K562 (cell line): ENCODE measurements around the gene CEMIP. TPM values are rescaled to one million over a fixed set of nuclear protein-coding genes. Genes with fewer than 3 reads are reported as not detected.

Source experiments
- POLR2H ChIP-seq: IDR thresholded peaks from 2 replicates; pipeline ENCODE4 v1.6.1; 2016; ENCODE audit warnings: missing genetic modification characterization, low read depth, mild to moderate bottlenecking, control low read depth, missing compliant biosample characterization, moderate library complexity
- ZNF175 ChIP-seq: fragments of 200-800 bp; sonication (Bioruptor generic); IDR thresholded peaks from 2 replicates; pipeline ENCODE4 v1.6.1; 2016; ENCODE audit warnings: low read depth, mild to moderate bottlenecking, missing genetic modification characterization, missing compliant biosample characterization
- ZNF311 ChIP-seq: fragments of 250-450 bp; sonication (Bioruptor Pico); IDR thresholded peaks from 2 replicates; pipeline ENCODE4 v1.4.0; 2020; ENCODE audit warnings: mild to moderate bottlenecking, moderate library complexity
- polyA plus RNA-seq, 8 experiments: library from polyadenylated mRNA; depleted of rRNA in 4 of 8; stranded (reverse) in 5 of 8; unstranded in 3 of 8; fragments of >200 nt; fragmentation: Nextera tagmentation in 2 of 8; fragmentation: Illumina TruSeq in 1 of 8; extraction: Ambion mirVana in 2 of 8; extraction: Trizol in 1 of 8; gene quantifications; 2 replicates each; pipeline versions ENCODE4 v1.2.1 to v1.2.3, GENCODE V29; 2011 to 2014; ENCODE audit warnings: inconsistent platforms in 1 of 8, missing spikeins in 1 of 8
- total RNA-seq, 7 experiments: library from RNA; depleted of rRNA in 6 of 7; stranded (reverse); fragments of >200 nt in 6 of 7; fragmentation: Illumina TruSeq in 2 of 7; extraction: Trizol in 2 of 7; gene quantifications; 2 replicates each; pipeline versions ENCODE4 v1.2.1 to v1.2.3, GENCODE V29; 2011 to 2021; ENCODE audit warnings: low replicate concordance in 1 of 7
- TF ChIP-seq, protein P1 (sequence below): fragments of 450-650 bp; IDR thresholded peaks from 2 replicates; pipeline ENCODE4 v1.6.1; 2016; ENCODE audit warnings: mild to moderate bottlenecking, moderate library complexity
- TF ChIP-seq, protein P2 (sequence below): fragments of 250-450 bp; sonication (Bioruptor Pico); IDR thresholded peaks from 2 replicates; pipeline ENCODE4 v1.4.0; 2020; ENCODE audit warnings: mild to moderate bottlenecking
- TF ChIP-seq, protein P3 (sequence below): fragments of 450-650 bp; IDR thresholded peaks from 2 replicates; pipeline ENCODE4 v1.6.1; 2016; ENCODE audit warnings: borderline replicate concordance

CEMIP gene
- total and polyA plus RNA-seq, 9 of the 15 experiments (the other 6 are each of a cell fraction or from before 2014, with no cell fraction given), result 0.33 TPM; not detected in 8

DNA sequence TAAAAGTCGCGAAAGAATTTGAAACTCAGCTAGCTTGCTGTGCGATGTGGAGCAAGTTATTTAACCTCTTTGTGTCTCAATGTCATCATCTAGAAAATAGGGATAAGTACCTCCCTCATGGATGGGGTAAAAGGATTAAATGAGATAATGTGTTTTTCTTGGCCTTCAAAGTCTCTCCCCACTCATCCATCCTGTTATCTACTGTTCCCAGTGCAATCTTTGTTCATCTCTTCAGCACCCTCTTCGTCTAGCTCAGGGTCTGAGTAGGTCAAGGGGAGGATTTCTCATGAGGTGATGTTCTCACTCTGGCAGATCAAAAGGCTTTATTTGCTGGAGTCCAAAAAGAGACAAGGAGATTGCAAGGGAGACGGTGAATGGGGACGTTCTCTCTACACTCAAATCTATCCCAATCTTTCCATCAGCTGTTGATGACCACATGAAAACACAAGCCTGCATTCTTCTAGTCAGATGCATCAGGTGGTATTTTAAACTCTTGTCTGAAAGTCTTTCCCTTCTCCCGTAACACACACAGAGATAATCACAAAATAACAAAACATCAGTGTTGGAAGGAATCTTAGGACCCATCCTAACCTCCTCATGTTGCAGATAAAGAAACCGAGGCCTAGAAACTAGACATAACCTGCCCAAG lies 209.1 kb downstream of the CEMIP start (continued):
- TF ChIP-seq, protein P1, sequence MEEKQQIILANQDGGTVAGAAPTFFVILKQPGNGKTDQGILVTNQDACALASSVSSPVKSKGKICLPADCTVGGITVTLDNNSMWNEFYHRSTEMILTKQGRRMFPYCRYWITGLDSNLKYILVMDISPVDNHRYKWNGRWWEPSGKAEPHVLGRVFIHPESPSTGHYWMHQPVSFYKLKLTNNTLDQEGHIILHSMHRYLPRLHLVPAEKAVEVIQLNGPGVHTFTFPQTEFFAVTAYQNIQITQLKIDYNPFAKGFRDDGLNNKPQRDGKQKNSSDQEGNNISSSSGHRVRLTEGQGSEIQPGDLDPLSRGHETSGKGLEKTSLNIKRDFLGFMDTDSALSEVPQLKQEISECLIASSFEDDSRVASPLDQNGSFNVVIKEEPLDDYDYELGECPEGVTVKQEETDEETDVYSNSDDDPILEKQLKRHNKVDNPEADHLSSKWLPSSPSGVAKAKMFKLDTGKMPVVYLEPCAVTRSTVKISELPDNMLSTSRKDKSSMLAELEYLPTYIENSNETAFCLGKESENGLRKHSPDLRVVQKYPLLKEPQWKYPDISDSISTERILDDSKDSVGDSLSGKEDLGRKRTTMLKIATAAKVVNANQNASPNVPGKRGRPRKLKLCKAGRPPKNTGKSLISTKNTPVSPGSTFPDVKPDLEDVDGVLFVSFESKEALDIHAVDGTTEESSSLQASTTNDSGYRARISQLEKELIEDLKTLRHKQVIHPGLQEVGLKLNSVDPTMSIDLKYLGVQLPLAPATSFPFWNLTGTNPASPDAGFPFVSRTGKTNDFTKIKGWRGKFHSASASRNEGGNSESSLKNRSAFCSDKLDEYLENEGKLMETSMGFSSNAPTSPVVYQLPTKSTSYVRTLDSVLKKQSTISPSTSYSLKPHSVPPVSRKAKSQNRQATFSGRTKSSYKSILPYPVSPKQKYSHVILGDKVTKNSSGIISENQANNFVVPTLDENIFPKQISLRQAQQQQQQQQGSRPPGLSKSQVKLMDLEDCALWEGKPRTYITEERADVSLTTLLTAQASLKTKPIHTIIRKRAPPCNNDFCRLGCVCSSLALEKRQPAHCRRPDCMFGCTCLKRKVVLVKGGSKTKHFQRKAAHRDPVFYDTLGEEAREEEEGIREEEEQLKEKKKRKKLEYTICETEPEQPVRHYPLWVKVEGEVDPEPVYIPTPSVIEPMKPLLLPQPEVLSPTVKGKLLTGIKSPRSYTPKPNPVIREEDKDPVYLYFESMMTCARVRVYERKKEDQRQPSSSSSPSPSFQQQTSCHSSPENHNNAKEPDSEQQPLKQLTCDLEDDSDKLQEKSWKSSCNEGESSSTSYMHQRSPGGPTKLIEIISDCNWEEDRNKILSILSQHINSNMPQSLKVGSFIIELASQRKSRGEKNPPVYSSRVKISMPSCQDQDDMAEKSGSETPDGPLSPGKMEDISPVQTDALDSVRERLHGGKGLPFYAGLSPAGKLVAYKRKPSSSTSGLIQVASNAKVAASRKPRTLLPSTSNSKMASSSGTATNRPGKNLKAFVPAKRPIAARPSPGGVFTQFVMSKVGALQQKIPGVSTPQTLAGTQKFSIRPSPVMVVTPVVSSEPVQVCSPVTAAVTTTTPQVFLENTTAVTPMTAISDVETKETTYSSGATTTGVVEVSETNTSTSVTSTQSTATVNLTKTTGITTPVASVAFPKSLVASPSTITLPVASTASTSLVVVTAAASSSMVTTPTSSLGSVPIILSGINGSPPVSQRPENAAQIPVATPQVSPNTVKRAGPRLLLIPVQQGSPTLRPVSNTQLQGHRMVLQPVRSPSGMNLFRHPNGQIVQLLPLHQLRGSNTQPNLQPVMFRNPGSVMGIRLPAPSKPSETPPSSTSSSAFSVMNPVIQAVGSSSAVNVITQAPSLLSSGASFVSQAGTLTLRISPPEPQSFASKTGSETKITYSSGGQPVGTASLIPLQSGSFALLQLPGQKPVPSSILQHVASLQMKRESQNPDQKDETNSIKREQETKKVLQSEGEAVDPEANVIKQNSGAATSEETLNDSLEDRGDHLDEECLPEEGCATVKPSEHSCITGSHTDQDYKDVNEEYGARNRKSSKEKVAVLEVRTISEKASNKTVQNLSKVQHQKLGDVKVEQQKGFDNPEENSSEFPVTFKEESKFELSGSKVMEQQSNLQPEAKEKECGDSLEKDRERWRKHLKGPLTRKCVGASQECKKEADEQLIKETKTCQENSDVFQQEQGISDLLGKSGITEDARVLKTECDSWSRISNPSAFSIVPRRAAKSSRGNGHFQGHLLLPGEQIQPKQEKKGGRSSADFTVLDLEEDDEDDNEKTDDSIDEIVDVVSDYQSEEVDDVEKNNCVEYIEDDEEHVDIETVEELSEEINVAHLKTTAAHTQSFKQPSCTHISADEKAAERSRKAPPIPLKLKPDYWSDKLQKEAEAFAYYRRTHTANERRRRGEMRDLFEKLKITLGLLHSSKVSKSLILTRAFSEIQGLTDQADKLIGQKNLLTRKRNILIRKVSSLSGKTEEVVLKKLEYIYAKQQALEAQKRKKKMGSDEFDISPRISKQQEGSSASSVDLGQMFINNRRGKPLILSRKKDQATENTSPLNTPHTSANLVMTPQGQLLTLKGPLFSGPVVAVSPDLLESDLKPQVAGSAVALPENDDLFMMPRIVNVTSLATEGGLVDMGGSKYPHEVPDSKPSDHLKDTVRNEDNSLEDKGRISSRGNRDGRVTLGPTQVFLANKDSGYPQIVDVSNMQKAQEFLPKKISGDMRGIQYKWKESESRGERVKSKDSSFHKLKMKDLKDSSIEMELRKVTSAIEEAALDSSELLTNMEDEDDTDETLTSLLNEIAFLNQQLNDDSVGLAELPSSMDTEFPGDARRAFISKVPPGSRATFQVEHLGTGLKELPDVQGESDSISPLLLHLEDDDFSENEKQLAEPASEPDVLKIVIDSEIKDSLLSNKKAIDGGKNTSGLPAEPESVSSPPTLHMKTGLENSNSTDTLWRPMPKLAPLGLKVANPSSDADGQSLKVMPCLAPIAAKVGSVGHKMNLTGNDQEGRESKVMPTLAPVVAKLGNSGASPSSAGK, result no peak
- no peak for TF ChIP-seq ZNF175 (CRISPR knock-in tag)
- TF ChIP-seq, protein P2, sequence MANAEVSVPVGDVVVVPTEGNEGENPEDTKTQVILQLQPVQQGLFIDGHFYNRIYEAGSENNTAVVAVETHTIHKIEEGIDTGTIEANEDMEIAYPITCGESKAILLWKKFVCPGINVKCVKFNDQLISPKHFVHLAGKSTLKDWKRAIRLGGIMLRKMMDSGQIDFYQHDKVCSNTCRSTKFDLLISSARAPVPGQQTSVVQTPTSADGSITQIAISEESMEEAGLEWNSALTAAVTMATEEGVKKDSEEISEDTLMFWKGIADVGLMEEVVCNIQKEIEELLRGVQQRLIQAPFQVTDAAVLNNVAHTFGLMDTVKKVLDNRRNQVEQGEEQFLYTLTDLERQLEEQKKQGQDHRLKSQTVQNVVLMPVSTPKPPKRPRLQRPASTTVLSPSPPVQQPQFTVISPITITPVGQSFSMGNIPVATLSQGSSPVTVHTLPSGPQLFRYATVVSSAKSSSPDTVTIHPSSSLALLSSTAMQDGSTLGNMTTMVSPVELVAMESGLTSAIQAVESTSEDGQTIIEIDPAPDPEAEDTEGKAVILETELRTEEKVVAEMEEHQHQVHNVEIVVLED (CRISPR knock-in tag), result no peak
- TF ChIP-seq, protein P3, sequence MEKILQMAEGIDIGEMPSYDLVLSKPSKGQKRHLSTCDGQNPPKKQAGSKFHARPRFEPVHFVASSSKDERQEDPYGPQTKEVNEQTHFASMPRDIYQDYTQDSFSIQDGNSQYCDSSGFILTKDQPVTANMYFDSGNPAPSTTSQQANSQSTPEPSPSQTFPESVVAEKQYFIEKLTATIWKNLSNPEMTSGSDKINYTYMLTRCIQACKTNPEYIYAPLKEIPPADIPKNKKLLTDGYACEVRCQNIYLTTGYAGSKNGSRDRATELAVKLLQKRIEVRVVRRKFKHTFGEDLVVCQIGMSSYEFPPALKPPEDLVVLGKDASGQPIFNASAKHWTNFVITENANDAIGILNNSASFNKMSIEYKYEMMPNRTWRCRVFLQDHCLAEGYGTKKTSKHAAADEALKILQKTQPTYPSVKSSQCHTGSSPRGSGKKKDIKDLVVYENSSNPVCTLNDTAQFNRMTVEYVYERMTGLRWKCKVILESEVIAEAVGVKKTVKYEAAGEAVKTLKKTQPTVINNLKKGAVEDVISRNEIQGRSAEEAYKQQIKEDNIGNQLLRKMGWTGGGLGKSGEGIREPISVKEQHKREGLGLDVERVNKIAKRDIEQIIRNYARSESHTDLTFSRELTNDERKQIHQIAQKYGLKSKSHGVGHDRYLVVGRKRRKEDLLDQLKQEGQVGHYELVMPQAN, result no peak
- no peak for TF ChIP-seq ZNF311
- no peak for TF ChIP-seq POLR2H (tag)
